Measurements from ENCODE around the gene ARMH2.

- TF ChIP-seq POLR2A (IDR thresholded peaks at IDR 0.05), result no peak
- no peak for TF ChIP-seq EP300 (IDR thresholded peaks at IDR 0.05)
Measured at GRCh38 chr6:24821860-24822444, 23.2 kb upstream of the ARMH2 start.

Measured in suprapubic skin (tissue), 2 donors.